HG03159 (cell line): ENCODE data around the gene TMEM69.
"Not testable (repeated sequence)": the region's sequence is repeated elsewhere in the genome, so short reads cannot be mapped to it uniquely, and the experiment has no call there.

ENCODE experiments used
- ATAC-seq: cut with Tn5 transposase; IDR thresholded peaks from one replicate; pipeline ENCODE4 v1.9.1; 2021; ENCODE audit warnings: mild to moderate bottlenecking, moderate library complexity; ENCODE audit not compliant: unreplicated experiment

The TMEM69 gene

DNA sequence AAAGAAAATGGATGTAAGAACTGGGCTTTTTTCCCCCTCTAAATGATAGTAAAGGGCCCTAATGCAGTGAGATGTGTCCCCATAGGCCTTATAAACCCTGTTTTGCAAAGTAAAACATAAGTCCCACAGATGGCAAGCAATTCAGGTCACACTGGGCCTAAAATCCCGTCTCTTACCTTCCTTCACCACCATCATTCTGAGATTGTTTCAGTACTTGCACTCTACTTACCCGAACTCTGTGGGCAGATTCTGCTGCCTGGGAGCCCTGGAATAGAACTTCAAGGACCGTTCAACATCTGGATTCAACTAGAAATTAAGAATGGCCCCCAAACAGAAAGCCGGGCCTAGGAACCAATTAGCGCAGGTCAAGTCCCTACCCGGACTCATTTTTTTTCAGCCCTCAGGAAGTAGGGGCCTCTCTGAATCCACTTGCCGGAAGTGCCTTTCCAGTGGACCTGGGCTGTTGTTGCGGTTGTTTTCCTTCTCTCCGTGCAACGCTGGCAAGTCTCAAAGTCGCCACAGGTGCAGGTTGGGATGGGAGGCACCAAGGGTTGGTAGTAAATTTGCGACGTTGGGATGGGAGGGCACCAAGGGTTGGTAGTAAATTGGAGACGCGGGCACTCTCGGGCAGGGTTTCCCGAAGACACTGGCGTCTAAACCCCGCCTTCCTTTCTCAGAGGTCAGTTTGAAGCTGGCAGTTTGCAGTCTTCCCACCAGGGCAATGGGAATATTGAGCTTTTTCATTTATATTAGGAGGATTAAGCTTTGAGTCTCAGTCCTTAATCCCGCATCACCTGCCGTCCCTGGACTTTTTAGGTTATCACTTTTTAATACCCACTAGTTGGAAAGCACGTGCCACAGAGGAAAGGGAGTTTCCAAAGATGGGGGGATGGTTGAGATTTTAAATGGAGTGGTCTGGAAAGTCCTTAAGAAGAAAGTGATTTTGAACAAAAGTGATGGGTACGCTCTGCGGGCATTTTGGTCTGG is at the start of gene TMEM69:
Gene TMEM69, plus strand, starts transcription at position 428 of the 987 bp plus-strand sequence. CDS start 2,888 bp downstream, outside the sequence.
- peak; percentile 26 for ATAC-seq

- ATAC-seq, result no peak
These were observed 47.7 kb upstream of the TMEM69 start for GRCh38 chr1:45640293-45640692.

DNA sequence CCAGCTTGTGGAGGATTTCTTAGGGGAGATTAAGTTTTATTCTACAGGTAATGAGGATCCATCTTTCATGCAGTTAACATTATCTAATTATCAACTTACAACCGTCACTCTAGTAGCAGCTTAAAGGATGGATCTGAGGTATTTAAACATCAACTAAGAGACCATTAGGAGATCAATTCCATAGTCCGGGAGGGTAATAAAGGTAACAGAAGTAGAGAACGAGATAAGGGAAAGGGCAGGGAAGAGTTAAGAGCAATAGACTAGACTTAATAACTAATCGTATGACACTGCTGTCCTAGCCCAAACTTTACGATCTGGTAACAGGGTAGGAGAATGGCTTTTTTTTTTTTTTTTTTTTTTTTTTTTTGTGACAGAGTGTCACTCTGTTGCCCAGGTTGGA is 44.7 kb upstream of the TMEM69 start:
- no peak for ATAC-seq

GRCh38 chr1:45643978-45644377 is 44.0 kb upstream of the TMEM69 start:
- no peak for ATAC-seq

DNA sequence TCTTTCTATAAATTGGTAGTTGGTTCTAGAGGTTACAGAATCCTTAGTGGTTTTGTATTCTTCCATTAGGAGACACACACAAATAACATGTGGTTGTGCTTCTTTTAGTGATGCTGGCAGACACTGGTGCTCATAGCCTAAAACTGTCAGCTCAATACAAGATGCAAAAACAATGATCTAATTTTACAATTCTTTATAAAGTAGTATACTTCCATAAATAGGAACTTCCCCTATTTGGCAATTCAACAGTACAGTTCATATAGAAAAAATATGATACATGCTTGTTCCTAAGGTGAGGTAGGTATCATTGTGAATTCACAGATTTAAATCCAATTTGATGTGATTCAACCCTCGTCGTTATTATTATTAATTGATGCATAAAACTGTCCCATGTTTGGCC is 43.3 kb upstream of the TMEM69 start:
- ATAC-seq, result no peak

- no peak for ATAC-seq
These were observed 40.5 kb upstream of the TMEM69 start for GRCh38 chr1:45647248-45648021.

GRCh38 chr1:45654540-45655280 is 33.3 kb upstream of the TMEM69 start:
- no peak for ATAC-seq

- no peak for ATAC-seq
These were observed 31.3 kb upstream of the TMEM69 start for GRCh38 chr1:45656573-45657226.

GRCh38 chr1:45658171-45658570 is 29.8 kb upstream of the TMEM69 start:
- ATAC-seq, result no peak

- no peak for ATAC-seq
These were observed 28.8 kb upstream of the TMEM69 start for GRCh38 chr1:45659222-45659621.

- ATAC-seq, result no peak
These were observed 27.6 kb upstream of the TMEM69 start for GRCh38 chr1:45660336-45660735.

GRCh38 chr1:45666836-45667235 is 21.1 kb upstream of the TMEM69 start:
- no peak for ATAC-seq

DNA sequence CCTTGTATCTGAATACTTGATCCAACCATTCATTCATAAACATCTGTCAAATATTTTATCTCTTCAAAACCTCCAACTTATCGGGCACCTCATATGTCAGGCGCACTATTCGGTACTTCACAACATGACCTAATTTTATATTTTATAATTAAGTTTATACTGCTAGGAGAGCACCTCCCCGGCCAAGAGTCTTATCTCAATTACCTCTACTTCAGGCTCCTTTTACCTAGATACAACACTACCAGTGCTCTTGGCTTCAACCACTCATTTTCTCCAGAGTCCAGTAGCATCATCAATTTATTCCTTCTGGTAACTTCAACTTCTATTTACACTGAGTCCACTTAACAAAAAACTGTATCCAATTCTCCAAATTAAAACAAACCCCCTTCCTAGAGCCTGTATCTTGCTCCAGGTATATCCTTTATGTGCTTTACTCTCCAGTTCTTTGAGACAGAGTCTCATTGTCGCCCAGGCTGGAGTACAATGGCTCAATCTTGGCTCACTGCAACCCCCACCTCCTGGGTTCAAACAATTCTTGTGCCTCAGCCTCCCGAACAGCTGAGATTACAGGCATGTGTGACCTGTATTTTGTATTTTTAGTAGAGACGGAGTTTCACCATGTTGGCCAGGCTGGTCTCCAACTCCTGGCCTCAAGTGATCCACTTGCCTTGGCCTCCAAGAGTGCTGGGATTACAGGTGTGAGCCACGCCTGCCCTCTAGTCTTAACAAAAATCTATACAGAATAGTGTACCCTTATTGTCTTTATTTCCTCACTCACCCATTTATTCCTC is 20.5 kb upstream of the TMEM69 start:
- no peak for ATAC-seq

- ATAC-seq, result no peak
These were observed 19.5 kb upstream of the TMEM69 start for GRCh38 chr1:45668526-45668925.

- ATAC-seq, result no peak
These were observed 18.6 kb upstream of the TMEM69 start for GRCh38 chr1:45669379-45669778.

DNA sequence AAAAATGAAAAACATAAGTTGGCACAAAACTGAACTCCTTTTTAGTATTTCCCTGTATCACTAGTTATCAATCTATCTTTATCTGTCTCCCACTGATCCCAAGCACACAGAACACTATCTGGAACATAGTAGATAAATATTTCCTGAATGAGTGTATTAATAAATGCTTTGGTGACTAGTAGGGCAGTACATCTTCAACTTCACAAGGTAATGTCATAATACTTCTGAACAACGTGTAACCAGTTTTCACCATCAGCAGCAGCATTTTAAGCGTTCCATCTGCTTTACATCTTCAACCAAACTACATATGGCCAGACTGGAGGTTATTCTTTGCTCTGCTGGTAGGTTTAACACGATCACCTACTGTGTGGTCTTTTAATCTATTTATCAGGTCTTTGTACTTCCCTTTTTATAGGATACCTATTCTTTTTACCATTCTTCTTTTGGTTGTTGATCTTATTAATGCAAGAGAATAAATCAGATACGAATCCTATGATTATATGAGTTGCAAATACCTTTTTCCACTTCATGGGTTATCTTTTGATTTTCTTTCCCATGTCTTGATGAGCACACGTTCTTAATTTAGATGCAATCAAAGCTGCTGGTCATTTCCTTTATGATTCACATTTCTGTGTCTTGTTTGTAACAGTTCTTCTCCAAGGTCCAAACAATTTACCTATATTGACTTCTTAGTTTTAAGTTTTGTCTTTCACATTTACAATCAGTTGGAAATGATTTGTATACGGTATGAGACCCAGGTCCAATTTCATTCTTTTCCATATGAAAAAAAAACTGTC is 17.9 kb upstream of the TMEM69 start:
- no peak for ATAC-seq

DNA sequence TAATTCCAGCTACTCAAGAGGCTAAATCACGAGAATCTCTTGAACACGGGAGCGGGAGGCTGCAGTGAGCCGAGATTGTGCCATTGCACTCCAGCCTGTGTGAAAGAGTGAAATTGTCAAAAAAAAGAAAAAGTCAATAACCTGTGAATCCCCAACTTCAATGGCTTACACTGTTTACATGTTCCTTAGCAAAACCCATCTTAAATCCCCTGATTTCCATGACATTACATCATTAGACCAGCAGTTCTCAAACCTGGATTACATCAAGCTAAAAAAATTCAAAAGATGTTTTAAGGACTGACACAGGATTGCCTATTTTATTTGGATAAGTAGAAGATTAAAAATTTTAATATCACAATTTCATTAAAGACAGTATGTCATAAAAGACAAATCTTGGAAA is 14.0 kb upstream of the TMEM69 start:
- no peak for ATAC-seq

GRCh38 chr1:45674478-45674877 is 13.5 kb upstream of the TMEM69 start:
- no peak for ATAC-seq

GRCh38 chr1:45676553-45676952 is 11.4 kb upstream of the TMEM69 start:
- not testable (repeated sequence) for ATAC-seq
